IPS-18c (cell line): ENCODE measurements around the gene NBEA.
"Not testable (repeated sequence)": the region's sequence is repeated elsewhere in the genome, so short reads cannot be mapped to it uniquely, and the experiment has no call there.

ENCODE experiments used
- H3K4me3 ChIP-seq: 2 replicates; pipeline ENCODE4 v1.7.0; 2013; ENCODE audit warnings: low read depth, mild to moderate bottlenecking, low read length, moderate library complexity; ENCODE audit not compliant: insufficient read depth
- H3K9me3 ChIP-seq: one replicate; pipeline ENCODE4 v1.6.1; 2013; ENCODE audit warnings: mild to moderate bottlenecking, low read length, moderate library complexity; ENCODE audit not compliant: control insufficient read depth, insufficient read depth

Gene NBEA

DNA sequence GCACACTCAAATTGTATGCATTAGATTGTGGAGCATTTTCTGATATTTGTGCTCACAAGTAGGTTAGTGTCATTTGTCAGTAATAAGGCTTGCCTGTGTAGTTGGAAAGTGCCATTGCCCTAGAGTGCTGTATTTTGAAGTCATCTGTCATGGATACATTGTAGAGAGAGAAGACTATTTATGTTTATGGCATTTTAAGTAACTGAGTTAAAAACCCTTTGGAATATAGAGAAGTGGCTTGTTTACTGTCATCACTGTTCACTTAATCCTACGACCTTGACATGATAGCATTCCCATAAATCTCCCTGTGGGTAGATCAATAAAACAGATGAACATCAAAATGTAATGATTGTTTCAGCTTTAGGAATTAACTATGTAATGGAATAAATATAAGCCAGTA is 423.8 kb downstream of the NBEA start:
- no peak overlapping the region for H3K4me3 ChIP-seq
- no peaks in the 10 kb centered on the region for H3K9me3 ChIP-seq

DNA sequence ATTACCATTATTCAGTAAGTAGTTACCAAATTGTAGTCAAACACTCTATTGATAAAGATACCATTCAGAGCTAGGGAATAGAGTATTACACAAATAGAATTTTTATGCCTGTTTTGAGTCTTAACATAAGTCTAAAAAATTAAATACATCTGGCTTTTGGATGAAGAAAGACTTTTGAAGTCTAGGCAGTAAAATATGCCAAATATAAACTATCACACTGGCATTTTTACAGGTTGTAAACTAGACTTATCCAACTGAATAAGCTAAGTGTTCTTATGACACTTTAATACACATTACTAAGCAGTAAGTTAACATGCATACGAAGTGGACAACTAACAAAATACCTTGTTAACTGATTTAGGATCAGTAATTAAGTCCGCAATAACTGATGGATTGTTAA is 425.5 kb downstream of the NBEA start:
- no peaks in the 10 kb centered on the region for H3K9me3 ChIP-seq
- no peak overlapping the region for H3K4me3 ChIP-seq

GRCh38 chr13:35378939-35379338 is 436.9 kb downstream of the NBEA start:
- Histone ChIP-seq H3K9me3 (no peaks in the 10 kb centered on the region), H3K4me3 (no peak overlapping the region)

- H3K4me3 ChIP-seq, result no peak overlapping the region
These were observed 437.6 kb downstream of the NBEA start for GRCh38 chr13:35379663-35380062.

DNA sequence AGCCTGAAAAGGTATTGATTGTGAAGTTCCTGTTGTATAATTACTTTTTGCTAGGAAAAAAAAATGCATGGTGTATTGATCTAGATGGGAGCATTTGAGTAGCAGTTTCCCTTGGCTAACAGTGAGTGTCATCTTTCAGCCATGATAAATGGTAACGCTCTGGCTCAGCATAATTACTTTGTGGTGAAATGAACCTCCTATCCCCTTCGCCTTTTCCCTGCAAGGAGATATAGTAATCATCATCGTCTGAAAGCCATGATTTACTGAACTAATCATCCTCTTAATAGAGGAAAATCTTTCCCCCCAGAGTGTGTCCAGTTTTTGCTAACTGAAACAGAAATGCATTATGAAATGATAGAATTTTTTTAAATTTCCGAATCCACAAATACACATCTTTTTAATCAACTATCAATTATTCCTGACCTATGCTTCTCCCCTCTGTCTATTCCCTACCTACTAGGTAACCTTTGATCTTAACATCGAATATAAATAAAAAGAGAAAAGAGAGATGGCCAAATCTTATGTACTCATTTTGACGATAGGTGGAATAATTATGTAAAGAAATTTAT is 445.7 kb downstream of the NBEA start:
- no peaks in the 10 kb centered on the region for H3K9me3 ChIP-seq
- H3K4me3 ChIP-seq, result no peak overlapping the region

More at GRCh38 chr13:35379663-35380062, 437.6 kb downstream of the NBEA start:
- no peaks in the 10 kb centered on the region for H3K9me3 ChIP-seq

GRCh38 chr13:35388441-35389355 is 446.6 kb downstream of the NBEA start:
- H3K9me3 ChIP-seq, result no peaks in the 10 kb centered on the region
- H3K4me3 ChIP-seq, result no peak overlapping the region

DNA sequence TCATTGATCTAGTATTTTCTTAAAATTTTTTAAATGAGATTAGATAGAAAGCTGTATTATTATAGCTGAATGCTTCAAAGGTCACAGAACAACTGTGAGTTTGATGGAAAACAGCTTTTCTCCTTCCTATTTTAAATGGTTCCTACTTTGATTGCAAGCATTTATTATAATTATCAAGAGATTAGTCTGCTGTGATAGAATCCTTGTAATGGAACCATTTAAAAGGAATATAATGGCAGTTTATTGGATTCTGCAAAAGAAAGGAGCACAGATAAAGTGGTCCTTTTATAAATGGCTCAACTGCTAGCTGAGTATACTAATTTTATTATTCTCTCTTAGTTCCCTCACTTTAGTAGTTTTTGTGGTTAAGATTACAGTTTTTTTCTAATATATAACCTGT is 447.5 kb downstream of the NBEA start:
- H3K4me3 ChIP-seq, result no peak overlapping the region
- no peaks in the 10 kb centered on the region for H3K9me3 ChIP-seq

- H3K4me3 ChIP-seq, result no peak overlapping the region
- no peaks in the 10 kb centered on the region for H3K9me3 ChIP-seq
These were observed 450.7 kb downstream of the NBEA start for GRCh38 chr13:35392768-35393167.

DNA sequence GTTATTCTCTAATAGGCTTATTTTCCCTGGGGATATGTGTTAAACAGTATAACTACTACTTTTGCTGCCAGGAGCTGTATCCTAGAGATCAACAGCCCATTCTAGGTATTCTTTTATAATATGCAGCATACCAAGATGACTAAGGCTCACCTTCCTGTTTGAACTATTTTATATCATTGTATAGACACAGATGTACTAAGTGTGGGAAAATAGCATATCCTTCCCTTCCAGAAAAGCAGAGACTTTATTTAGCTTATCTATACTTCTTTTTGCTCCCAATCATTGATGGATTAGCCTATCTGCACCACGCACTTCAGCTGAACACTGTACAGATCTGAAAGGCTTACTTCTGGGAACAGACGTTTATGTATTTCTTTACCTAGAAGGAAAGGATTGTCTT is 451.8 kb downstream of the NBEA start:
- Histone ChIP-seq H3K4me3 (no peak overlapping the region), H3K9me3 (no peaks in the 10 kb centered on the region)

GRCh38 chr13:35408285-35408684 is 466.2 kb downstream of the NBEA start:
- not testable (repeated sequence) for H3K9me3 ChIP-seq, H3K4me3 ChIP-seq

DNA sequence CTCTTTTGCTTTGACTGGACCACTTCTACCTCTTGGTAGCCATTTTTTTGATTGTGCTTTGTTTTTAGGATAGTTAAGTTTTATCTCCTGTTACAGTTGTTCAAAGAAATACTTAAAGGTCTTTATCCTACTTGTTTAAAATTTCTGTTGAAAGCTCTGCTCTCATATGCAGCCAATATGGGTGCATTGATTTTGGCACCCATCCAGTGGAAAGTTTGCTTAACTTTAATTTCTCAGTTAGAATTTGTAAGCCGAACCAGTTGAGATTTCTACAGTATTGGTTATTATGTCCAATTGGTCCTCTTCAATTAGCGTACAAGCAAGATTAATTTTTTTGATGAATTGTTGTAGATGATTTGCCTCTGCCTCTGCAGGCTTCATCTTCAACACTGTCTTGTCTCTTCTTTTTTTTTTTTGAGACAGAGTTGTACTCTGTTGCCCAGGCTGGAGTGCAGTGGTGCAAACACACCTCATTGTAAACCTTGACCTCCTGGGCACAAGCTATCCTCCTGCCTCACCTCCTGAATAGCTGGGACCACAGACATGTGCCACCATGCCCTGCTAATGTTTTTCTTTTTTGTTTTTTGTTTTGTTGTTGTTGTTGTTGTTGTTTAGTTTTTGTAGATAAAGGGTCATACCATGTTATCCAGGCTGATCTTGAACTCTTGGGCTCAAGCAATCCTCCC is 469.1 kb downstream of the NBEA start:
- Histone ChIP-seq H3K9me3 (no peaks in the 10 kb centered on the region), H3K4me3 (no peak overlapping the region)

GRCh38 chr13:35448465-35448864 is 506.4 kb downstream of the NBEA start:
- Histone ChIP-seq H3K9me3 (no peaks in the 10 kb centered on the region), H3K4me3 (no peak overlapping the region)

DNA sequence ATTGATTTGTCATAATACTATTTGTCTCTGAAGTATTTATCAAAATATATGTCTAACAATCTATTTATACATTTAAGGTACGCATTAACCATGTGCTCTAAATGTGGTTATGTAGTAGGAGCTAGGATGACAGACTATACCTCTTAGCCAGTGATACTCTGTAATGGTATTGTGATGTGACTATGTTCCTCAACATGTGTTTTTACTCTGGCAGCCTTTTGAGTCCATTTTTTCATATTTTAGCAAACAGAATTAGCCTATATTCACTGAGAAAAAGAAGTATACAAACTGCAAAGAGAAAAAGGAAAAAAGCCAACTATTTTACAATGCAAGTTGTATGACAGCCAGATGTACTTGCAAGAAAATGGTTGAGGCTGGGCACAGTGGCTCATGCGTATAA is 507.8 kb downstream of the NBEA start:
- no peak overlapping the region for H3K4me3 ChIP-seq
- no peaks in the 10 kb centered on the region for H3K9me3 ChIP-seq

GRCh38 chr13:35455022-35455421 is 513.0 kb downstream of the NBEA start:
- H3K9me3 ChIP-seq, result no peaks in the 10 kb centered on the region
- no peak overlapping the region for H3K4me3 ChIP-seq

DNA sequence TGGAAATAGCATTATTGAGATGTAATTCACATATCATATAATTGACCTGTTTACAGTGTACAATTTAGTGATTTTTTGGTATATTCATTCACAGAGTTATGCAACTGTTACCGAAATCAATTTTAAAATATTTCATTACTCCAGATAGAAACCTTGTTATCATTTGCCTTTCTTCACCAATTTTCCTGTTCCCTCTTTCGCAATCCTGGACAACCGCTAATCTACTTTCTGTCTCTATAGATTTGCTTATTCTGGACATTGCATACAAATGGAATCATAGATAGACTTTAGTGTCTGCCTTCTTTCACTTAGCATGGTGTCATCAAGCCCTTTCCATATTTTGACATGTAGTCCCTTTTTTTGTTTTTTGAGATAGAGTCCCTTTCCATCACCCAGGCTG is 515.2 kb downstream of the NBEA start:
- Histone ChIP-seq H3K9me3 (no peaks in the 10 kb centered on the region), H3K4me3 (no peak overlapping the region)

- no peaks in the 10 kb centered on the region for H3K9me3 ChIP-seq
These were observed 518.0 kb downstream of the NBEA start for GRCh38 chr13:35460061-35460460.

DNA sequence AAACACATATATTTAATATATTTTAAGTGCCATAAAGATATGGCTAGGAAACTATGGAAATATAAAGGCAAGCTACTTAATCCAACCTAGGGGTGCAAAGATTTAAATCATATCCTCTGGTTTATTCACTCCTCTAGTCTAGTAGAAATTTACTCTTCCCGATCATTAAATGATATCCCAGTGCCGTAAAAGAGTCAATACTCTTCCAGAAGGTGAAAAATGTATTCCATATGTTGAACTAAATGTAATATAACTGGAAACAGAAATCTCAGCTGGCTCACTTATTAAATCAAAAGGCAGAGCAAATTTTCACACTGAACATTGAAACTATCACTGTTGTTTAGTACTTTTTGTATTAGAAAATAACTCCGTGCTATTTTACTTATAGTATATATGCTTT is 523.3 kb downstream of the NBEA start:
- no peaks in the 10 kb centered on the region for H3K9me3 ChIP-seq

More at GRCh38 chr13:35460061-35460460, 518.0 kb downstream of the NBEA start:
- H3K4me3 ChIP-seq, result no peak overlapping the region

GRCh38 chr13:35468195-35468594 is 526.1 kb downstream of the NBEA start:
- Histone ChIP-seq H3K4me3 (no peak overlapping the region), H3K9me3 (no peaks in the 10 kb centered on the region)

More for the DNA sequence above, 523.3 kb downstream of the NBEA start:
- H3K4me3 ChIP-seq, result no peak overlapping the region
